ENCODE results near the gene NKX2-1.

- TF ChIP-seq POLR2A (IDR thresholded peaks at IDR 0.05) = no peak
- TF ChIP-seq CTCF (IDR thresholded peaks at IDR 0.05) = no peak
These were observed 41.2 kb downstream of the NKX2-1 start for GRCh38 chr14:36478782-36479181.

All from testis (tissue), 2 donors.